Measurements from ENCODE around the gene TRIM44. TPM values are rescaled to one million over a fixed set of nuclear protein-coding genes. Genes with fewer than 3 reads are reported as not detected.
"Not testable (repeated sequence)": the region's sequence is repeated elsewhere in the genome, so short reads cannot be mapped to it uniquely, and the experiment has no call there.

TRIM44 gene
- total RNA-seq, 1 donor from 2014 or later: 39.9 TPM

DNA sequence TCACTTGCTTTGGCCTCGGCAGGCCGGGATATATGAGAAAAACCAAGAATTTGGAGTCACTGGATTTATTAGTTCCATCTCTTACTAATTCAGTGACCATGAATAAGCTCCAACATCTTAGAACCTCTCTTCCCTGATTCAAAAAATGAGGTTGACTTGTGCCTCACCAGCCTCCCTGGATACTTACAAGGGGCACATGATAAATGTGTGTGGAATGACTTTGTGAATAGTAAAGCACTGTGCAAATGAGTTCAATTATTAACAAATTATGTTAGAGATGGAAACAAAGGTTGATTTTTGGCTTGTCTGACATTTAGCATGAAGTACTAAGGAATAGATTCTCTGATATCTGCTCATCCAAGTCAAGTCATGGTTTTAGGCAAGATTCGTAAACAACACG is 104.1 kb downstream of the TRIM44 start:
- ATAC-seq (no peak), DNase-seq (ENCODE audit: missing footprints) (no peak)
- intact Hi-C loops (cut with DNase I): no loop called here

DNA sequence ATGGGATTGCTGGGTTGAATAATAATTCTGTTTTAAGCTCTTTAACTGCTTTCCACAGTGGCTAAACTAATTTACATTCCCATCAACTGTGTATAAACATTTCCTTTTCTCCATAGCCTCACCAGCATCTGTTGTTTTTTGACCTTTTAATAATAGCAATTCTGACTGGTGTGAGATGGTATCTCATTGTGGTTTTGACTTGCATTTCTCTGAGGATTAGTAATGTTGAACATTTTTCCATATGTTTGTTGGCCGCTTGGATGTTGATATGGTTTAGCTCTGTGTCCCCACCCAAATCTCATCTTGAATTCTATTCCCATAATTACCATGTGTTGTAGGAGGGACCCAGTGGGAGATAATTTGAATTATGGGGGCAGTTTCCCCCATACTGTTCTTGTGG is 107.8 kb downstream of the TRIM44 start:
- intact Hi-C loops (cut with DNase I); ATAC-seq; DNase-seq (ENCODE audit: missing footprints): not testable (repeated sequence)

- intact Hi-C loops (cut with DNase I): no loop called here
- ATAC-seq (no peak), DNase-seq (ENCODE audit: missing footprints) (no peak)
These were observed 109.1 kb downstream of the TRIM44 start for GRCh38 chr11:35771722-35772121.

DNA sequence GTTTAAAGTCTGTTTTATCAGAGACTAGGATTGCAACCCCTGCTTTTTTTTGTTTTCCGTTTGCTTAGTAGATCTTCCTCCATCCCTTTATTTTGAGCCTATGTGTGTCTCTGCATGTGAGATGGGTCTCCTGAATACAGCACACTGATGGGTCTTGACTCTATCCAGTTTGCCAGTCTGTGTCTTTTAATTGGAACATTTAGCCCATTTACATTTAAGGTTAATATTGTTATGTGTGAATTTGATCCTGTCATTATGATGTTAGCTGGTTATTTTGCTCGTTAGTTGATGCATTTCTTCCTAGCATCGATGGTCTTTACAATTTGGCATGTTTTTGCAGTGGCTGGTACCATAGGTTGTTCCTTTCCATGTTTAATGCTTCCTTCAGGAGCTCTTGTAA is 114.7 kb downstream of the TRIM44 start:
- DNase-seq (ENCODE audit: missing footprints); ATAC-seq; intact Hi-C loops (cut with DNase I): not testable (repeated sequence)

DNA sequence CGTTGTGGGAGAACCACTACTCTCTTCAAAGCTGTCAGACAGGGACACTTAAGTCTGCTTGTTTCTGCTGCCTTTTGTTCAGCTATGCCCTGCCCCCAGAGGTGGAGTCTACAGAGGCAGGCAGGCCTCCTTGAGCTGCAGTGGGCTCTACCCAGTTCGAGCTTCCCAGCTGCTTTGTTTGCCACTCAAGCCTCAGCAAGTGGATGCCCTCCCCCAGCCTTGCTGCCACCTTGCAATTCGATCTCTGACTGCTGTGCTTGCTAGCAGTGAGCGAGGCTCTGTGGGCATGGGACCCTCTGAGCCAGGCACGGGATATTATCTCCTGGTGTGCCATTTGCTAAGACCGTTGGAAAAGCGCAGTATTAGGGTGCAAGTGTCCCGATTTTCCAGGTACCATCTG is 116.4 kb downstream of the TRIM44 start:
- intact Hi-C loops (cut with DNase I); ATAC-seq; DNase-seq (ENCODE audit: missing footprints): not testable (repeated sequence)

DNA sequence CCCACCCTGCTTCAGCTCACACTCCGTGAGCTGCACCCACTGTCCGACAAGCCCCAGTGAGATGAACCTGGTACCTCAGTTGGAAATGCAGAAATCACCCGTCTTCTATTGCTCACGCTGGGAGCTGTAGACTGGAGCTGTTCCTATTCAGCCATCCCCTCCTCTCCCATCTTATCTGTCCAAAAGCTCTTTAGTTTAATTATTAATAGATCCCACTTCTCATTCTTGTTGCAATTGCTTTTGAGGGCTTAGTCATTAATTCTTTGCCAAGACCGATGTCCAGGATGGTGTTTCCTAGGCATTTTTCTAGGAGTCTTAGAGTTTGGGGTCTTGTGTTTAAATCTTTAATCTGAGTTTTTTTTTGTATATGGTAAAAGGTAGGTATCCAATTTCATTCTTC is 116.8 kb downstream of the TRIM44 start:
- intact Hi-C loops (cut with DNase I): no loop called here
- DNase-seq (ENCODE audit: missing footprints) (no peak), ATAC-seq (no peak)

DNA sequence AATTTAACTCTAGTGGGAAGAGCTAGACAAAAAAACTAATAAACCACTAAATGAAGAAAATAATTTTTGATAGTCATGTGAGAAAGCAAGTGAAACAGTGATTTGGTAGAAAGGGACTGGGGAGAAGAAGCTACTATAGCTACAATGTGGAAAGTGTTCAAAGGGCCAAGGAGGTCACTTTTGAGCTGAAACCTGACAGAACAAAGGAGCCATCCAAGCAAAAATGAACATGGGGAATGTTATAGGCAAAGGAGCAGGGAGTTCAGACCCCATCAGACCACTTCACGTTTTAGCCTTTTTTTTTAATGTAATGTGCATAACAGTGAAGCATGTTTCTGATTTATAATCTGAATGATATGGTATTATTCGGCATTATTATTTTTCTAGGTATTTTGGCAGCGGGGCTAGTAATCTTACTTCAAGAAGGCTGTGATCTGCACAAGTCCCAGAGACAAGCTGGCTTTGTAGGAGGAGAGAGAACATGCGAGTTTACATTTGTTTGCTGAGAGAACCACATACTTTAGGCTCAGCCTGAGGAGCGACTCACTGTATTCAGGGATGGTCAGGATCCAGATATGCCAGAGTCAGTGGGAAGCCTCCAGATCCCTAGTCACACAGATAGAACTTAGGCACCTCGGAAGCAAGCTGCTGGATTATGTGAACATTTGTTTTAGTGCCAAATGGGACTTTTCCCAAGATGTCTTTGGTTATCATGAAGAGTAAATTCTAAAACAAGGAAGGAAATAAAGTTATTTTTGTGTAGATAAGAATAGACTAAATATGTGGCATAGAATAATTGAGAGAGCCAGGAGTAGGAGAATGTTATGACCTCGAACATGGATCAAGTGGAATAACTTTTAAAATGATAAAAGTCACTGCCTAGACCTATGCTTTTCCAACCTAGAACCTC is 118.6 kb downstream of the TRIM44 start:
- intact Hi-C loops (cut with DNase I): no loop called here
- DNase-seq (ENCODE audit: missing footprints) (no peak), ATAC-seq (no peak)

DNA sequence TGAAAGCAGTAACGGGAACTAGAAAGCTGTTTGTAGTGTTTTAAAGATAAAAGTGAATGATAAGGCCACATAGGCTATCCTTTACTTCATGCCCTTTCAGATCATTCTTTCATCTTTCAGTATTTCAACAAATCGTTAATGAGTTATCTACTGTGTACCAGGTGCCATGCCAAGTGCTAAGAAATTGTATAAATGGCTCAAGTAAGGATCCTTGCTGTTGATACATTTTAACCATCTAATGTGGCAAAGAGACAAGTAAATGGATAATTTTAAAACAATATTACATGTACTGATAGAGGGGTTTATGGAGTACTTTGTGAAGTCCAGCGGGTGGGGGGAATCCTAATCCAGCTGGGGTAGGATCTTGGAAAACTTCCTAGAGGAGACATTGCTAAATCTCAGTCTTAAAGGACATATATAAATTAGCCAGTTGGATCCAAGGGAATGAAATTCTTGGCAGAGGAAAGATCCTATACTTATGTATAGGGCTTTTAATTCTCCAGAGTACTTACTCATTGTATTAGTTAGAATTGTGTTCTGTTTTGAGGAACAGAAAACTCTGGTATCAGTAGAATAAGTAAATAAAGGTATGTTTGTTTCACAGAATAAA is 119.4 kb downstream of the TRIM44 start:
- intact Hi-C loops (cut with DNase I): no loop called here
- ATAC-seq: no peak
- DNase-seq (ENCODE audit: missing footprints): no peak

DNA sequence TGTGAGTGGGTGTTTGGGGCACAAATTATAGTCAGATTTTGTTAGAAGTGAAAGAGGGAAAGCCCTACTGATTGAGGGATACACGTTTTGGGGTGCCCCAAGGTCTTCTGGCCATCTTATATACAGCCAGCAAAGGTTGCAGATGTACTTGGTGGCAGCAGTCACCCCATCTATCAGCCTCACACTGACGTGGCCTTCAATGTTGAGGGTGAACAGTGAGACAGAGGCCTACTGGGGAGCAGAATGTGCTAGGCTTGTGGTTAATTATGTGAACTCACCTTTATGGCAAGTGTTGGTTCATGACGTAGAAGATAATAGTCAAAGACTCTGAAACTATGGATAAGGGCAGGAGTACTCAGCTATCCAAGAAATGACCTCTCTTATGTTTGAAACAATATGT is 121.2 kb downstream of the TRIM44 start:
- intact Hi-C loops (cut with DNase I): no loop called here
- ATAC-seq: no peak
- no peak for DNase-seq (ENCODE audit: missing footprints)

DNA sequence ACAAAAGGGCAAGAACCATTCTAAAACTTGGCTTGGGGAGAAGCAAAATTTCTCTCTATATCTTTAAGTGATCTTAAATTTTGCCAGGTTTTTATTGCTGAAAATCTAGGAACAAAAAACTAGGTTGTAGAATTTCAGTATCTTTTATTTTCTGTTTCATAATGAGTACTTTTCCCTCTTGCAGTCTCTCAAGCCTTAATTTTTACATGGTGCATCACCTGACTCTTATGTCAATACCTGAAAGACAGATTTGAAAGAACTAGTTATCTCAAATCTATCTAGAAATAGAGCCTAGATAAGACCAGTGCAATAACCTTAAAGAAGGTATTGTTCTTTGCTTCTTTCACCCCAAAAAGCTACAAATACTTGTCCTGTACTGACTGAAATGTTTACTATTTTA is 122.1 kb downstream of the TRIM44 start:
- DNase-seq (ENCODE audit: missing footprints) (no peak), ATAC-seq (no peak)
- intact Hi-C loops (cut with DNase I): no loop called here

GRCh38 chr11:35785287-35786167 is 123.0 kb downstream of the TRIM44 start:
- intact Hi-C loops (cut with DNase I): no loop called here
- DNase-seq (ENCODE audit: missing footprints): no peak
- ATAC-seq: no peak

DNA sequence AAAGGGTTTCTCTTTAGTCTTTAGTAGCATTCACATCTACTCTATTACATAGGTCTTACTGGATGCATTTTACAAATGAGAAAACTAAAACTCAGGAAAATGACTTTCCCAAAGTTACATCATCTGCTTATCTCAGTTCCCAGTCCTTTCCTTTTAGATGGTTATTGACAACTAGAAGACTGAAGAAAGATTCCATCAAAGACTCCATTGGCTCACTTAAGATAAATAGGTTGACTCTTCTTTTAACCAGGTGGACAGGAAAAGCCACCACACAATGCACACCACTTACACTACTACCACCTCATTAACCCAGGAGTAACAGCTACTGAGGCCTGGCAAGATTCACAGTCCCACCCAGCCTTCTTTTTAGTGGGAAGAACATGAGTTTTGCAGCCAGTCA is 123.6 kb downstream of the TRIM44 start:
- ATAC-seq (no peak), DNase-seq (ENCODE audit: missing footprints) (no peak)
- intact Hi-C loops (cut with DNase I): no loop called here

DNA sequence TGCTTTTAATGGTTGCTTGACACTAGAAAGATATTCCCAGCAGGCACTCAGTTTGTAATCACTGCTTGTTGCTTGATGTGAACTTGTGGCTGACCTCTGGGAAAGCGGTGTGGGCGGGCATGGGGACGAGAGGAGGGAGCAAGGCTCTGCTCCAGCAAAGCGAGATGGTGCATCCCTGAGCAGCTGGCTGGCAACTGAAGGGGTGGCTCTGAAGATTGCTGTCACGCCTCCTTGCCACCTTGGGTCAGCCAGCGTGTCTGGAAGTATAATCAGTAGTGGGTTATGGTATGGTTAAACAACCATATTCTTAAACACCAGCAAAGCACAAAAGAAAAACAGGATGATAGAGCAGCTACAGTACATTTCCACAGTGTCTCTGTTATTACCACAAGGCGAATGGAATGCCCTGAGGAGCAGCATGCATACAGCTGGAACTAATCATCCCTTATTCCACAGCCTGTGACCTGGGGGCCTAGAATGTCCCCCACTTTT is 124.5 kb downstream of the TRIM44 start:
- intact Hi-C loops (cut with DNase I): no loop called here
- no peak for ATAC-seq
- DNase-seq (ENCODE audit: missing footprints): no peak

DNA sequence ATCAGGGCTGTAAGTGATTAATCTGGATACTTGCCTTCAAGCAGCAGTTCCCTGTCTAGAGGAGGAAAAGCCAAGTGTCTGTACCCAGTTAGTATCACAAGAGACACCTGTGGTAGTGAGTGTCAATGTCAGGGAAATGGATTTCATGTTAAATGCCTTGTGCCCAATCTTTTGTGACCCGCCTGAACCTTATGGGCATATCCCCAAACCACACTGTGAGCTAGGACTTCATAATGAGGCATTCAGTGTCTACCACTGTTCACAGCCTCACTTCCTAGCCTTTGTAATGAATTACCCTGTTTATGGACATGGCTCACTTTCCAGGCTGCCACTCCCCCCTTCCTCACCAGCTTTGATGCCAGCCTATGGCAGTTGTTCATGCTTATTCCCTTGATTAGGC is 125.1 kb downstream of the TRIM44 start:
- ATAC-seq (no peak), DNase-seq (ENCODE audit: missing footprints) (no peak)
- intact Hi-C loops (cut with DNase I): no loop called here

DNA sequence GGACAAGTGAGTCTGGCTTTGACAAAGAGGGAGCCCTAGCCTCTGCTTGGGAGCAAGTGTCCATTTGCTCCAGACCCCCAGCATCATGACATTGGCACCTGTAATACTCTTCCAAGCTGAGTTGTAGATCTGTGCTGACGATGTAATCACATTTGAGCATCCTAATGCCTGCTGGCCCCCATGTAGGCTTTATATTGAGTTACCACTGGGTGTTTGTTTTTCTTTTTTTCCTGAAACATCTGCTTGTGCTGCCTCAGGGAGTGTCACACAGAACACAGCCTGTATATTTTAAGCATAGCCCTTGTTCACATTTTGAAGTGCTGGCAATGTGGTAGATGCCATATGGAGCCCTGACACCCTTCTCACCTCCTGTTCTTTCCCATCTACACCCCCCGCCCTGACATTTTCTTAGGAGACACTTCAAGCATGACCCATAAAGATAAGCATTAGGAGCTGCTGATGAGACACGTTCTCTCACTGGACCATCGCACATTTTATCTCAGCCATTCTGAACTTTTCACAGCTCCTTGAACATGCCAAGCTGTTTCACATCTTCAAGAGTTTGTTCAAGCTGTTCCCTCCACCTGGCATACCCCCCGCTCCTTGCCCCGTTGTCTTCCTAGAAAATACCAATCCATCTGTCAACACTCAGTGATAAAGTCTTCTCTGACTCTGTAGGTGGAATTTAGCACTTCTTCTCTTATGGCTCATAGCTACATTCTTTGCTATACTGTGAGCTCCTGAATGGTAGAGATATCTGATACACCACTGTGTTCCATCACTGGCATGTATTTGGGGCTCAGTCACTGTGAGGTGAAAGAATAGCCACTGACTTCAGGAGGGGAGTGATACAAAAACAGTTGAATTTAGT is 128.7 kb downstream of the TRIM44 start:
- DNase-seq (ENCODE audit: missing footprints) (no peak), ATAC-seq (no peak)
- intact Hi-C loops (cut with DNase I): no loop called here

GRCh38 chr11:35792148-35792845 is 129.7 kb downstream of the TRIM44 start:
- DNase-seq (ENCODE audit: missing footprints): no peak
- intact Hi-C loops (cut with DNase I): no loop called here
- ATAC-seq: no peak

DNA sequence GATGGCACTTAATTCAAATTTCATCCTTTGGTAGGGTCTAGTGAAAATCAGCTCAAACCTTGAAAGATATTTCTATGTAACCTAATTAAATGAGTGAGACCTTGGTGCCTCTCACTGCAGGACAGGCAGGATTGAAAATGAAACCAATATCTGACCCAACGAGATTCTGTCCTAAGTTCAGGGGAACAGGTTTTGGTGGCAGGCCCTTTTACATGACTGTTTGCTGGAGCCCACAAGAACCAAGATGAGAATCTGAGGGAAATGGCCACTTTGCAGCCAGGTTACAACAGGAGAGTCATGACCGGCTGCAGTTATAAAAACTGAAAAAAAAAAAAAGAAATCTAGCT is 130.2 kb downstream of the TRIM44 start:
- DNase-seq (ENCODE audit: missing footprints): no peak
- no peak for ATAC-seq
- intact Hi-C loops (cut with DNase I): no loop called here

DNA sequence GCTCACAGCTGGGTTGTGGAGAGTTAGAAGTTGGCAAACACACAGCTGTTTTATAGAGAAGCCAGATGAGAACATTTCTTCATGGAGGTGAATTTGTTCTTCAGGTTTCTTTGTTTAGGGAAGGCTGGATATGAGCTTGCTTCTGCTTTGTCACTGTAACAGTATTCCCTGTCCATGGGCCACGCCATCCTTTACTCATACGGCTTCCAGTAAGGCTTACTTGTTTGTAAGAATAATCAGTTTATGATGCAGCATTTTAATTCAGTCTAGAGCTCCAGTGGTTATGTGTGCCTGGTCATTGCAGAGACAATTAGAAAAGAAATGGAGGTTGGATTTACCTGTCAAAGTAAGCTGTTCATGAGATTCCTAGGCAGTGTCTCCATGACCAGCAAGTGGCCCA is 131.8 kb downstream of the TRIM44 start:
- no peak for ATAC-seq
- DNase-seq (ENCODE audit: missing footprints): no peak
- intact Hi-C loops (cut with DNase I): no loop called here
